K562 (cell line): Measurements from ENCODE around the gene PHACTR2. TPM values are rescaled to one million over a fixed set of nuclear protein-coding genes. Genes with fewer than 3 reads are reported as not detected.
A peak's percentile ranks its signal among the peaks of the same experiment; 100 is the strongest.

Source experiments
- ATAC-seq: fragments of 200-7000 bp; cut with Tn5 transposase; 3 replicates; pipeline ENCODE4 v1.9.1; 2020; ENCODE audit warnings: moderate library complexity
- BruUV-seq: library from RNA; stranded (reverse); fragments of 400-500 nt; replicated peaks from 2 replicates; lab custom pipeline; 2021; lab: Mats Ljungman, UMichigan
- CTCF ChIA-PET: fragments of 300-600 bp; formaldehyde crosslinking; extraction: SDS; loops from one replicate; lab custom pipeline; 2021; ENCODE audit warnings: low intra/inter-chr PET ratio; lab: Yijun Ruan, JAX
- POLR2A ChIA-PET: fragments of 300-600, 350-650 bp; sonication (Branson Sonifier 250); formaldehyde crosslinking; extraction: SDS; loops from one replicate; lab custom pipeline; 2021; ENCODE audit warnings: antibody characterized with exemption, inconsistent platforms; lab: Yijun Ruan, JAX
- DNase-seq, 4 experiments: peaks; one replicate each; pipeline versions ENCODE4 v3.0.0 to v3.0.0-alpha.2; 2011 to 2018; ENCODE audit warnings: low spot score in 3 of 4, mixed read lengths in 3 of 4; ENCODE audit errors: extremely low read depth in 1 of 4
- FAIRE-seq: peaks from 2 replicates; lab custom pipeline; 2011; peaks lifted over from hg19 to GRCh38; lab: Jason Lieb, UNC
- H2AFZ ChIP-seq: 2 replicates; pipeline ENCODE4 v1.6.0; 2011; ENCODE audit warnings: low read depth, low read length, control low read depth, inconsistent platforms
- H3K27ac ChIP-seq: fragments of 200-600 bp; 3 replicates; pipeline ENCODE4 v1.8.0; 2011; ENCODE audit warnings: low read depth, mild to moderate bottlenecking, control low read depth, inconsistent platforms, low read length, moderate library complexity, mixed read lengths; ENCODE audit errors: extremely low read depth
- H3K27me3 ChIP-seq, 2 experiments: fragments of 300-600 bp in 1 of 2; 2 replicates in 1 of 2; 3 replicates in 1 of 2; pipeline versions ENCODE4 v1.6.0 to v1.8.0; 2011; ENCODE audit warnings: inconsistent platforms in 2 of 2, low read length in 2 of 2, mild to moderate bottlenecking in 1 of 2, mixed read lengths in 1 of 2, moderate library complexity in 1 of 2; ENCODE audit not compliant: control insufficient read depth in 2 of 2, insufficient read depth in 2 of 2
- H3K36me3 ChIP-seq: fragments of 300-600 bp; 3 replicates; pipeline ENCODE4 v1.8.0; 2011; ENCODE audit warnings: mild to moderate bottlenecking, low read length, inconsistent platforms; ENCODE audit not compliant: control insufficient read depth, insufficient read depth
- H3K4me1 ChIP-seq, 2 experiments: fragments of 200-600 bp in 1 of 2; replicated peaks in 1 of 2; 2 replicates in 1 of 2; 3 replicates in 1 of 2; pipeline versions ENCODE4 v1.5.1 to v1.8.0; 2011; ENCODE audit warnings: inconsistent platforms in 2 of 2, low read length in 2 of 2, mild to moderate bottlenecking in 1 of 2, mixed read lengths in 1 of 2, moderate library complexity in 1 of 2; ENCODE audit not compliant: control insufficient read depth in 2 of 2, insufficient read depth in 2 of 2
- H3K4me2 ChIP-seq: 2 replicates; pipeline ENCODE4 v1.6.1; 2011; ENCODE audit warnings: low read length, control low read depth, inconsistent platforms, mixed read lengths; ENCODE audit not compliant: insufficient read depth
- H3K4me3 ChIP-seq: fragments of 200-600 bp; sonication (generic), shearing (Covaris generic); 2 replicates; pipeline ENCODE4 v1.5.1; 2016; ENCODE audit warnings: control low read depth, inconsistent platforms
- H3K79me2 ChIP-seq: fragments of 200-600 bp; 3 replicates; pipeline ENCODE4 v1.8.0; 2011; ENCODE audit warnings: low read length, inconsistent platforms; ENCODE audit not compliant: control insufficient read depth, insufficient read depth
- H3K9ac ChIP-seq, 2 experiments: 2 replicates each; pipeline versions ENCODE4 v1.6.0 to v1.6.1; 2011; ENCODE audit warnings: low read depth in 2 of 2, low read length in 2 of 2, control low read depth in 1 of 2, inconsistent platforms in 1 of 2, mild to moderate bottlenecking in 1 of 2, mixed read lengths in 1 of 2; ENCODE audit not compliant: insufficient read depth in 1 of 2
- H3K9me1 ChIP-seq: one replicate; pipeline ENCODE4 v1.6.0; 2011; ENCODE audit warnings: inconsistent platforms, mild to moderate bottlenecking, low read length, moderate library complexity; ENCODE audit not compliant: control insufficient read depth, insufficient read depth
- H3K9me3 ChIP-seq: replicated peaks from 2 replicates; pipeline ENCODE4 v1.5.1; 2011; ENCODE audit warnings: low read depth, low read length, inconsistent platforms; ENCODE audit not compliant: control insufficient read depth, insufficient read depth
- H4K20me1 ChIP-seq: replicated peaks from 2 replicates; pipeline ENCODE4 v1.6.1; 2011; ENCODE audit warnings: low read length, inconsistent platforms, mixed read lengths; ENCODE audit not compliant: control insufficient read depth, insufficient read depth
- COPS2 ChIP-seq: fragments of 450-650 bp; conservative IDR thresholded peaks from 2 replicates; pipeline ENCODE4 v1.6.1; 2016; ENCODE audit warnings: mild to moderate bottlenecking, moderate library complexity
- E2F4 ChIP-seq: sonication (generic); formaldehyde crosslinking; IDR thresholded peaks from 2 replicates; pipeline ENCODE4 v1.8.0; 2022; ENCODE audit warnings: mild to moderate bottlenecking, low read depth, missing genetic modification reagents
- ERF ChIP-seq: fragments of 450-650 bp; formaldehyde crosslinking; IDR thresholded peaks from 2 replicates; pipeline ENCODE4 v1.4.0; 2020; ENCODE audit warnings: mild to moderate bottlenecking, mixed read lengths
- ESRRA ChIP-seq: fragments of 450-650 bp; IDR thresholded peaks from 2 replicates; pipeline ENCODE4 v1.6.1; 2014; ENCODE audit warnings: low read depth, mild to moderate bottlenecking, moderate library complexity, borderline replicate concordance
- FOXP4 ChIP-seq: sonication (generic); formaldehyde crosslinking; IDR thresholded peaks from 2 replicates; pipeline ENCODE4 v1.8.0; 2022; ENCODE audit warnings: mild to moderate bottlenecking, missing genetic modification reagents, borderline replicate concordance
- GATA2 ChIP-seq: sonication (generic); formaldehyde crosslinking; IDR thresholded peaks from 2 replicates; pipeline ENCODE4 v1.4.0; 2020; ENCODE audit warnings: mild to moderate bottlenecking, missing genetic modification reagents
- GTF2E2 ChIP-seq: fragments of 200-800 bp; sonication (Bioruptor generic); IDR thresholded peaks from 2 replicates; pipeline ENCODE4 v1.6.1; 2016; ENCODE audit warnings: missing genetic modification characterization, missing compliant biosample characterization
- NFATC3 ChIP-seq: fragments of 450-650 bp; IDR thresholded peaks from 2 replicates; pipeline ENCODE4 v1.6.1; 2017; ENCODE audit warnings: mild to moderate bottlenecking
- NR2F6 ChIP-seq: fragments of 450-650 bp; formaldehyde crosslinking; IDR thresholded peaks from 2 replicates; pipeline ENCODE4 v1.4.0; 2020; ENCODE audit warnings: mild to moderate bottlenecking
- RNF2 ChIP-seq: sonication (generic); IDR thresholded peaks from 2 replicates; pipeline ENCODE4 v1.6.1; 2016
- SMARCA4 ChIP-seq: fragments of 450-650 bp; IDR thresholded peaks from 2 replicates; pipeline ENCODE4 v1.6.1; 2016
- STAT5A ChIP-seq: IDR thresholded peaks from 2 replicates; pipeline ENCODE4 v1.6.1; 2012; ENCODE audit warnings: low read length, inconsistent platforms, borderline replicate concordance
- ZFP91 ChIP-seq: sonication (generic); formaldehyde crosslinking; IDR thresholded peaks from 2 replicates; pipeline ENCODE4 v1.8.0; 2022; ENCODE audit warnings: mild to moderate bottlenecking, missing genetic modification reagents
- ZNF212 ChIP-seq: fragments of 450-650 bp; formaldehyde crosslinking; IDR thresholded peaks from 2 replicates; pipeline ENCODE4 v1.4.0; 2020; ENCODE audit warnings: mild to moderate bottlenecking
- ZNF3 ChIP-seq: fragments of 250-450 bp; sonication (Bioruptor Pico); IDR thresholded peaks from 2 replicates; pipeline ENCODE4 v1.5.0; 2021; ENCODE audit warnings: mild to moderate bottlenecking, moderate library complexity
- ZNF431 ChIP-seq: sonication (generic); formaldehyde crosslinking; IDR thresholded peaks from 2 replicates; pipeline ENCODE4 v1.8.0; 2022; ENCODE audit warnings: mild to moderate bottlenecking, missing genetic modification reagents
- ZNF561 ChIP-seq: fragments of 450-650 bp; formaldehyde crosslinking; conservative IDR thresholded peaks from 2 replicates; pipeline ENCODE4 v1.4.0; 2020; ENCODE audit warnings: mild to moderate bottlenecking, moderate library complexity
- ZNF699 ChIP-seq: fragments of 250-450 bp; sonication (Bioruptor Pico); IDR thresholded peaks from 2 replicates; pipeline ENCODE4 v1.8.0; 2021; ENCODE audit warnings: mild to moderate bottlenecking, moderate library complexity; ENCODE audit not compliant: insufficient replicate concordance
- ZNF75A ChIP-seq: fragments of 450-650 bp; formaldehyde crosslinking; IDR thresholded peaks from 2 replicates; pipeline ENCODE4 v1.4.0; 2020; ENCODE audit warnings: mild to moderate bottlenecking
- WGBS: fragments of 100-300 bp; shearing (Covaris generic); methylation state at CpG from one replicate; pipeline ENCODE4 v1.1.6; 2016; ENCODE audit warnings: low coverage, mixed read lengths; ENCODE audit not compliant: insufficient coverage; ENCODE audit errors: missing lambda C conversion rate; 5-methylcytosine and 5-hydroxymethylcytosine counted together
- in situ Hi-C: fragments of 300-500 bp; cut with MboI; formaldehyde crosslinking; loops from 4 replicates; pipeline ENCODE4 v1.15.0; 2018; ENCODE audit warnings: inconsistent platforms, mixed read lengths
- intact Hi-C: fragments of 100-400 bp; cut with micrococcal nuclease; formaldehyde crosslinking; loops from 2 replicates; pipeline ENCODE4 v1.14.2; 2022
- polyA plus RNA-seq, 8 experiments: library from polyadenylated mRNA; depleted of rRNA in 4 of 8; stranded (reverse) in 5 of 8; unstranded in 3 of 8; fragments of >200 nt; fragmentation: Nextera tagmentation in 2 of 8; fragmentation: Illumina TruSeq in 1 of 8; extraction: Ambion mirVana in 2 of 8; extraction: Trizol in 1 of 8; gene quantifications; 2 replicates each; pipeline versions ENCODE4 v1.2.1 to v1.2.3, GENCODE V29; 2011 to 2014; ENCODE audit warnings: inconsistent platforms in 1 of 8, missing spikeins in 1 of 8
- total RNA-seq, 7 experiments: library from RNA; depleted of rRNA in 6 of 7; stranded (reverse); fragments of >200 nt in 6 of 7; fragmentation: Illumina TruSeq in 2 of 7; extraction: Trizol in 2 of 7; gene quantifications; 2 replicates each; pipeline versions ENCODE4 v1.2.1 to v1.2.3, GENCODE V29; 2011 to 2021; ENCODE audit warnings: low replicate concordance in 1 of 7

The PHACTR2 gene
- total and polyA plus RNA-seq, 9 of the 15 experiments (the other 6 are each of a cell fraction or from before 2014, with no cell fraction given): 5.3 to 52.5 (median 22.9) TPM

GRCh38 chr6:143695969-143696663 lies 18.4 kb downstream of the PHACTR2 start:
- in situ Hi-C loops (no loop called here), intact Hi-C loops (no loop called here)
- DNase-seq: no peak
- Histone ChIP-seq H3K27me3 (no peaks in the 10 kb centered on the region), H3K79me2 (0 out of 3 replicates have a peak, but pooled peaks cover 3% of the 10 kb centered on the region), H3K36me3 (no peaks in the 10 kb centered on the region), H3K27ac (no peak overlapping the region), H3K4me2 (no peak overlapping the region), H3K4me1 (peaks cover 0 to 16% of the 10 kb centered on the region in 2 experiments; a peak in 3 of 5 replicates), H3K9me3 (no peaks in the 10 kb centered on the region), H3K9ac (no peak overlapping the region), H2AFZ (no peak overlapping the region), H3K9me1 (no peaks in the 10 kb centered on the region), H4K20me1 (no peaks in the 10 kb centered on the region), H3K4me3 (no peak overlapping the region)
- no peak for FAIRE-seq
- 46% methylated on average over 4 of the region's 4 CpGs for WGBS
- no peak for ATAC-seq
- POLR2A ChIA-PET: interaction anchor here (0.7 to 1.1 kb wide), 4 partner anchors 10 to 955 kb away, joined by 3 to 6 read pairs (median 4); partner anchors contain the start of gene LTV1
- CTCF ChIA-PET: no interaction called here
- BruUV-seq: no TSS peak
- TF ChIP-seq GATA2 (CRISPR knock-in tag) (no peak), E2F4 (CRISPR knock-in tag) (no peak), COPS2 (no peak), ESRRA (peak; percentile 52; the same call in 1 of the 2 replicates), ZNF561 (CRISPR knock-in tag) (no peak), ZNF212 (CRISPR knock-in tag) (no peak), ZNF699 (CRISPR knock-in tag) (no peak), ZNF75A (CRISPR knock-in tag) (no peak), STAT5A (no peak), ZFP91 (CRISPR knock-in tag) (no peak), FOXP4 (CRISPR knock-in tag) (no peak), SMARCA4 (no peak), NR2F6 (no peak), ERF (CRISPR knock-in tag) (no peak), GTF2E2 (tag) (0 out of 2 replicates have a peak, but pooled peaks have one; percentile 42), ZNF3 (no peak), RNF2 (no peak), NFATC3 (no peak), ZNF431 (CRISPR knock-in tag) (no peak)
